LNCaP clone FGC (cell line): ENCODE results near the gene AMDHD2.
"Not testable (repeated sequence)": the region's sequence is repeated elsewhere in the genome, so short reads cannot be mapped to it uniquely, and the experiment has no call there.

Experiments used
- DNase-seq: peaks from one replicate; pipeline ENCODE4 v3.0.0-alpha.2; 2011; ENCODE audit warnings: low read depth
- H3K4me3 ChIP-seq: 2 replicates; pipeline ENCODE4 v1.5.1; 2011; ENCODE audit warnings: mild to moderate bottlenecking, low read depth, low read length, control low read depth
- CTCF ChIP-seq: IDR thresholded peaks from 2 replicates; pipeline ENCODE4 v1.5.1; 2012; ENCODE audit warnings: mild to moderate bottlenecking; ENCODE audit not compliant: control insufficient read depth, insufficient read depth; ENCODE audit errors: extremely low read depth

The AMDHD2 gene

DNA sequence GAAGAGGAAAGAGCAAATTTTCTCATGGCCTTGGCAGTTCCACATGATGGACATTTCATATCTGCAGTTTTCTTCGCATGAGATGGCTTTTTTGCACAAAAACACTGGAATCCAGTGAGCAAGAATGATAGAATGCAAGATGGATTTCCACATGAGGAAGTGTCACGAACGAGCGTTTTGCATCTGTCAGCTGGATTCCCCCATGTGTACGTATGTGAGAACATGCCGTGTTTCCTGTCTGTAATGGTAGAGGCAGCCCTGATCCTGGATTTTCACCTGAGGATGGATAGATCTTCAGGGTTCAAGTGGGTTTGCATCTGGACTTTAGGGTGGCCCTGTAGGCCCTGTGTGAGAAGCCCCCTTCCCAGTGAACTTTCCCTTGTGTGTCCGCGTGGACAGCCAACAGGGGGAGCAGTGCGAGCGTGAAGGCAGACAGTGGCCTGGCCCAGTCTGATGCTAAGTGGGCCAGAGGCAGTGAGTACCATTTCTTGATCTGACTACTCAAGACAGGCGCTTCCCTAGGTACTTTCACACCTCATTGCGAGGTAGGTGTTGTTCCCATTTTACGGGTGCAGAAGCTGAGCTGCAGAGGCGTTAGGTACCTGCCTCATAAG lies 19.8 kb downstream of the AMDHD2 start:
- peak; percentile 44; the same call in 1 of the 2 replicates for TF ChIP-seq CTCF
- not testable (repeated sequence) for DNase-seq, H3K4me3 ChIP-seq

DNA sequence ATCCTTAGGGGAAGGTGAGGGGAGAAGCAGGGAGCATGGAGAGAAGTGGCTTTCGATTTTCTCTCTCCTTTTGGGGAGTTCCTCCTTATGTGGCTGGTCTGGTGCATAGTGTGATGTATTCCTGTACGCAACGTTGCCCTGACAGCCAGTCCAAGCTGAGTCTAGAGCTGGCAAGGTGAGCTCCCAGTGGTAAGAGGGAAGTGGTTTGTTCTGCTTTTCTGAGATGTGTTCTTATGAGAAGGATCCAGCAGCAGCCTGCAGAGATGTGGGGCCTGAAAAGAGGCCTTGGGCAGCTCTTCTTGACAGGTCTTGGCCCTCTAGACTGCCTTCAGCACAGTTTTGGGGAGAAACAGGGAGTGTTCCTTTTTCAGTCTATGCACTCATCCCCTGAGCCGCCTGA lies 20.7 kb downstream of the AMDHD2 start:
- DNase-seq, H3K4me3 ChIP-seq: not testable (repeated sequence)

GRCh38 chr16:2541409-2541808 lies 21.2 kb downstream of the AMDHD2 start:
- H3K4me3 ChIP-seq: not testable (repeated sequence)

DNA sequence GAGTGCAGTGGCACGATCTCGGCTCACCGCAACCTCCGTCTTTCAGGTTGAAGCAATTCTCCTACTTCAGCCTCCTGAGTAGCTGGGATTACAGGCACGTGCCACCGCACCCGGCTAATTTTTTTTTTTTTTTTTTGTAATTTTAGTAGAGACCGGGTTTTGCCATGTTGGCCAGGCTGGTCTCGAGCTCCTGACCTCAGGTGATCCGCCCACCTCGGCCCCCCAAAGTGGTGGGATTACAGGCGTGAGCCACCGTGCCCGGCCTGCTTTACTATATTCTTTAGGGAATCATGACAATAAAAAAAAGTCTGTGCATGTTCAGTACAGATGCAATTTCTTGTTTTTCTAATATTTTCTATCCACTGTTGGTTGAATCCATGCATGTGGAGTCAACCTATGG lies 23.6 kb downstream of the AMDHD2 start:
- not testable (repeated sequence) for H3K4me3 ChIP-seq, DNase-seq

More at GRCh38 chr16:2541409-2541808, 21.2 kb downstream of the AMDHD2 start:
- DNase-seq: not testable (repeated sequence)

GRCh38 chr16:2550283-2550878 lies 30.2 kb downstream of the AMDHD2 start:
- H3K4me3 ChIP-seq, DNase-seq: not testable (repeated sequence)

- H3K4me3 ChIP-seq, DNase-seq: not testable (repeated sequence)
- TF ChIP-seq CTCF: 0 out of 2 replicates have a peak, but pooled peaks have one; percentile 10
These were observed 31.3 kb downstream of the AMDHD2 start for GRCh38 chr16:2551420-2551889.

GRCh38 chr16:2554709-2555425 lies 34.7 kb downstream of the AMDHD2 start:
- not testable (repeated sequence) for DNase-seq, H3K4me3 ChIP-seq

DNA sequence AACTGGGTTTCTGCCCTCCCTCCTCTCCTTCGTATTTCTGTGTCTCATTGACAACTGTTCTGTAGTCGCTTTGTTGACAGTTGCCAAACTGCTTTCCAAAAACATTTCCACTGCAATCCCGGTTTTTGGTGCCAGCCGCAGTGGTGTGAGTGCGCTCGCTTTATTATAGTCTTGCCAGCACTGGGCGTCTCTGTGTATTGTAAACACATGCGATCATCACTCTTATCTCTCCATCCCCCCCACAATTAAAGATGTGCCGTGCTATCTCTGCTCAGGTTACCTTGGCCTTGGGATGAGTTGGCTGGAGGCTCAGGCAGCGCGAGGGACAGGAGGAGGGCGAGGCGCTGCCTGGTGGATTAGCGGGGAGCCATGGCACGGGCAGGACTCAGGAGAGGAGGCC lies 37.0 kb downstream of the AMDHD2 start:
- DNase-seq: not testable (repeated sequence)

DNA sequence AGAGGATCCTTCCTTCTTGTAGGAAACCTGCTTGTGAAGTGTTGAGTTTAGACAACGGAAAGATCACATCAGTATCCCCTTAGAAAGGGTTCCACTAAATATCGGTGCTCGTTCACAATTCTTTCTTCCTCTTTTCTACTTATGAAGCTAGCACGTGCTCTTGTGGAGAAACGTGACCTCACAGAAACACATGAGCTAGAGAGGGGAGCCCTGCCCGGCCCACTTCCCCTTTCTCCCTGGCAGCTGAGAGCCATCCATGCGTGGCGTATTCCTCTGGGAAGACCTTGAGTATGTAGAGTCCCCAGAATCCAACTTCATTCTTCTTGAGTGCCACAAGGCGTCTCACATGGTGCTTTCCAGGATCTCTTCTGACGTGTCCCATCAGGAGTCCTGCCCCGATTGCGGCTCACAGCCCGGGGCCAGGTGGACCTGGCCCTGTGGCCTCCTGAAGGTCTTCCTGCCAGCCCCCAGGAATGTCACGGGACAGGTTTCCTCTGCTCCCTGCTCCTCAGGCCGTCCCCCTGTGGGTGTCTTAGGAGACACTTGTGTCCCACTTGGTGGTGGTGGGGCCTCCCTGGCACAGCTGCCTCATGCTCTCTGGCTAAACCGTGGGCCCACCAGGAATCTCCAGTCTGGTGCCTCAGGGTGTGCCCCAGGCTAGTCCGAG lies 40.1 kb downstream of the AMDHD2 start:
- H3K4me3 ChIP-seq, DNase-seq: not testable (repeated sequence)

More for the DNA sequence above, 37.0 kb downstream of the AMDHD2 start:
- H3K4me3 ChIP-seq: not testable (repeated sequence)

- not testable (repeated sequence) for DNase-seq, H3K4me3 ChIP-seq
- TF ChIP-seq CTCF: peak; percentile 52
These were observed 40.6 kb downstream of the AMDHD2 start for GRCh38 chr16:2560798-2561133.

DNA sequence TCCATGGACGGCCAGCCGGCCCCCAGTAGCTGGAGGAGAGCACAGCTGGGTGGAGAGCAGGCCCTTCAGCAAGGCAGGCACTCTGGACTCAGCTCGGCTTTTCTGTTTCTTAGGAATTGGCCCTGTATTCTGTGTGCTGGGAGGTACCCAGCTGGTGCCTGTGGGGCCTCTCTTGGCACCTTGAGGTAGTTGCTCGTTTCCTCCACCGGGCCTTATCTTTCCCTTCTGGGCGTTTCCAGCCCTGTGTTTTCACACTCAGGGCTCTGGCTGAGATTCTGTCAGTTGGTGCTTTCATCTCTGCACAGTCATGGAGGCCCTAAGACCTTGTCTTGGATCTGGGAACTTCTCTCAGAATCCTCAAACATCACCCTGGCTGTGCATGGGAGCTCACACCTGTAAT lies 47.3 kb downstream of the AMDHD2 start:
- not testable (repeated sequence) for DNase-seq, H3K4me3 ChIP-seq

GRCh38 chr16:2568573-2568972 lies 48.4 kb downstream of the AMDHD2 start:
- not testable (repeated sequence) for DNase-seq, H3K4me3 ChIP-seq

DNA sequence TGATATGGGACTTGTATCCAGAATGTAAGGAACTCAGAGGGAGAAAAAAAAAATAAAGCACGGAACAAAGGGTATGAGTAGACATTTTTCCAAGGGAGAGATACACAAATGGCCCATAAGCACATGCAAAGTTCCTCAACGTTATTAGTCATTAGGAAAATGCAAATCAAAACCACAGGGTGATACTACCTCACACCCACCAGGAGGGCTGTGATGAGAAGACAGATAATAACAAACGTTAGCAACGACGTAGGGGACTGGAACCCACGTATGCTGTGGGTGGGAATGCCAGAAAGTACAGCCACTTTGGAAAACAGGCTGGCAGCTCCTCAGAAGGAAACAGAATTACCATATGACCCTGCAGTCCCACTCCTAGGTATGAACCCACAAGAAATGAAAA lies 52.5 kb downstream of the AMDHD2 start:
- DNase-seq, H3K4me3 ChIP-seq: not testable (repeated sequence)

DNA sequence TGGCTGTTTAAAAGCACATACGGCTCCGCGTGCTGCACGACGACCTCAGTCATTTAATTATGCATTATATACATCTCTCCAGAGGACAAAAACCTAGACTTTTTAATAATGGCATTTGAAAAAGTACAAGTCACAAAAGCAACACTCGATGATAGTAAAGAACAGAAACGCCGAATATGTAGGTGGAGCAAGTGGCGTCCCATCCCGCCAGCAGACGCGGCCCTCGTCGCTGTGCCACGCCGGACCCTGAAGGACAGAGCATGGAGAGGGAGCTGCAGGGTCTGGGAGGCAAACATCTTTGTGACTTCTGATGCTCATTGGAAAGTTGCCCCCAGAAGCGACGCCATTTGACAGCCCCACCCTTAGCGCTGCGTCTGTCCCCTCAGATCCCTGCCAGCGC lies 55.7 kb downstream of the AMDHD2 start:
- H3K4me3 ChIP-seq, DNase-seq: not testable (repeated sequence)

DNA sequence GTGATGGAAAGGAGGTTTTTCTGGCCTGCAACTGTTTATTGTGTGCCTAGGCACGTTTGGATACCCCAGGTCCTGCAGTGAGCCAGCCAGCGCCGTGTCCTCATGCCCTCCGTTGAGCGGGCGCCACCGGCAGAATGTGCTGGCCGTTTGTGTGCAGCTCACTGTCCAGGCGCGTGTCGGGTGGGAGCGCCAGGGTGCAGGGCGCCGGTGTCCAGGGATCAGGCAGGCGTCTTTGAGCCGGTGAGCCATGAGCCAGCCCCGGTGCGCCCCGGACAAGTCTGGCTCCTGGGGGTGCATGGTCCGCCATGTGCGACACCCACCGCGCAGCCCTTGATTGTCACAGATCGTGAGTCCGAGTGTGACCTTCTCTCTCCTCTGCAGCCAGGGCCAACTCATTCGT lies 56.9 kb downstream of the AMDHD2 start:
- H3K4me3 ChIP-seq, DNase-seq: not testable (repeated sequence)
